ENCODE results near the gene ASCL5.
A peak's percentile ranks its signal among the peaks of the same experiment; 100 is the strongest.

Gene ASCL5

GRCh38 chr1:201134405-201134804 lies 7.4 kb upstream of the ASCL5 start:
- DNase-seq: no peak

- DNase-seq: no peak
These were observed 4.4 kb upstream of the ASCL5 start for GRCh38 chr1:201131398-201131797.

GRCh38 chr1:201128962-201129361 lies 2.0 kb upstream of the ASCL5 start:
- DNase-seq: no peak

- no peak for DNase-seq
These were observed 1.5 kb upstream of the ASCL5 start for GRCh38 chr1:201128476-201128875.

- DNase-seq: no peak
These were observed 921 bp upstream of the ASCL5 start for GRCh38 chr1:201127755-201128455.

DNA sequence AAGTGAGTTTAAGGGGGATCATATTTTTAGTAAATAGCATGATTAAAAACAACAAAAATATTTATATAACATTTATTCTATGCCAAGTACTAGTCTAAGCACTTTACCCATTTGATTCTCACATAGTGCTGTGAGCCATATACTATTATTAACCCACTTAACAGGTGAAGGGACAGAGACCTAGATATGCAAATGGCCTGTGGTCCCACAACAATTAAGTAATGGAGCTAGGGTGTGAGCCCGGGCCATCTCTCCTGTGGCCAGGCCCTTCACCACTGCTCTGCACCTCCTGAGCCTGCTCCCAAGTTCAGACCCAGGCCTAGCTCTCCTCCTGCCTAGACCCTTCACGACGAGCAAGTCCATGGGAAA lies 537 bp downstream of the ASCL5 start:
- no peak for DNase-seq

DNA sequence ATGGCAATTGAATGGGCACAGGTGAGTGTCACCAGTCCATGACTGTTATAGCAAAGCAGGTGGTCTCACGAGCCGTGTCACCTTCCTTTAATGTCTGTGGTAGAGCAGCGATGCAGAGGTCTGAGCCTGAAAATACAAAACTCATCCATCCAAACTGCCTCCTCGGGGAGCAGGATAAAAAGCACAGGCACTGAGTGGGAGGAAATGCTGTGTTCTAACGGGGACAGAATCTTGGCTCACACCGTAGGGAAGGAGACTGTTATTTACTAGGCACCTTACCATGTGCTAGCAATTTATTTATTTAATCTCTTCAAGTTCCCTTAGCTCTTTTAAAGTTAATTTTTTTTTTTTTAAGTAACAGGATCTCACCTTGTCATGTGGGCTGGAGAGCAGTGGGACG lies 1.2 kb downstream of the ASCL5 start:
- DNase-seq: no peak

GRCh38 chr1:201125019-201125418 lies 2.0 kb downstream of the ASCL5 start:
- no peak for DNase-seq

DNA sequence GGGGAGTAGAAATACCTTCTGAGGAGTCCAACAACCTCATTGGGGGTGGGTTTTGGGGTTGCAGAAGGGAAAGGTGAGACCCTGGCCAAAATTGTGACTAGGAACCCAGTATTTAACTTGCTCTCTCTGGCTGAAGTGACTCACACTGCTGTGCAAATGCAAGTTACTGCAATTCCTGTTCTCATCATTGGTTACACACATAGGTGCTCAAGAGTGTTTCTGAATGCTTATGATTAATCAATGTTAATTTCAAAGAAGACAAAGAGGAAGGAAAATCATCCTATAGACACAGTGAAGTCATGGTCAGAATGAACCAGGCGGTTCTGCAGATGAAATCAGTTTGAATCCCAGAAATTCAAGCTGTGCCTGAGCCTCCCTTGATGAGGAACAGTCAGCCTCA lies 3.1 kb downstream of the ASCL5 start:
- no peak for DNase-seq

DNA sequence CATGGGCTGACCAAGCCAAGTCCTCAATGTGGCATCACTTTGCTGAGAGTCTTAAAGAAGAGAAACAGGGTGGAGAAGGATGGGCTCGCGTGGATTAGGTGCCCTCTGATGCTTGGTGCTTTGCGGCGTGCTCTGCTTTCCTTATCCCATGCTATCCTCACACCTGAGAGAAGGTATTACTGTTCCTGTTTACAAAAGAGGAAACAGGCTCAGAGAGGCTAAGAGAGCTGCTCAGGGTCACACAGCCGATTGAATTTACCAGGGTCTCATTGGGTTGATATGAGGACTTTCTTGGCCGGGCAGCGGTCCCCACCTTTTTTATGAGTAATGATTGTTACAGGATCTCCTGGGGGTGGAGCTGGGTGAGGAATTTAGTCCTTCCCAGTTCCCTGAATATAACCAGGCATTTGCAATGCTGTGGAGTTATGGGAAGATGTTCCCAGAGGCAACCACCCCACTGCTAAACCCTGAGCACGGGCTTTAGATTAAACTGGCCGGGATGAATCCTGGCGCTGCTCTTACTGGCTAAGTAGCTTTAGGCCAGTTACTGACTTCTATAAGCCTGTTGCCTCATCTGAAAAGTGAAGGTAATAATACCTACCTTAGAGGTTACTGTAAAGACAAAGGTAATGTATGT lies 4.5 kb downstream of the ASCL5 start:
- DNase-seq: no peak

DNA sequence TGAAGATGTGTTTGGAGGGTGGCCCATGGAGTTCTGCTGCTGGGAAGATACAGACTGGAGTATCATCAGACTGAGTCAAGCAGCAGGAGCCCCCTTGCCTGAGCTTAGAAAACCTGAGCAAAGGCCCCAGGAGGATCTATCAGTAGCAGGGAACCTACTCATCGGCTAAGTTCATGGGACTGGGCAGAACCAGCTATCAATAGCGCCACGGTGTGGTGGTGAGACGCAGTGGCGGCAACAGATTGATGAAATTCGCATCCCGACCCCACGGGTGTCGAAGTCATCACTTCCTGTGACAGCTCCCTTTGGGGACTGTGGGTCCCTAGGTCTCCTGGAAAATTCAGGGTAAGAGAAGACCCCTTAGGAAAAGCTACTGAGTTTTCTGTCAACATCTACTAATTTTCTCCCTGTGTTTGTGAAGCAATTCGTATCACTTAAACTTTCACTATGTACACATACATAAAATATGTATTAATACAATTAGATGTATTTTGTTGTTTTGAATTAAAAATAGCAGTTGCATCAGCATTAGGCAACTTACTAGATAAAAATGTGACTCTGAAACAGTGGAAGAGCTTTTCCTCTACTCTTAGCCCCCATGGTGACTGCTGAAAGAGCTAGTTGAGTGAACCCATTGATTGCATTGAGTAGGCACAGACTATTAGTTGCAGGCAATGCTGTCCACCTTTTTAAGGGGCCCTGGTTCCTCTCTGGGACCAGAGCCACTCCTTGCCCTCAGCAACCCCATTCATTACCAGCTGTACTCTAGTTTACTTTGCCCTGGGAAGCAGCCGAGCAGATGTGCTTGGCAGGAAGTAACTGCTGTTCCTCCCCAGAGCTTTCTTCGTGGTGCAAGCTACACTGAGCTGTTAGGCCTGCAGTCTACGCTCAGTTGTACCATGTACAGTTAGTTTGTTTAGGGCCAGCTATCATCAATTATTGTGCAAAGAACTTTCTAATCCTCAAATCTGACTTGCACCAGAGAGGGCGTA lies 7.5 kb downstream of the ASCL5 start:
- peak; percentile 15 for DNase-seq

- no peak for DNase-seq
These were observed 10.9 kb downstream of the ASCL5 start for GRCh38 chr1:201116091-201116490.

DNA sequence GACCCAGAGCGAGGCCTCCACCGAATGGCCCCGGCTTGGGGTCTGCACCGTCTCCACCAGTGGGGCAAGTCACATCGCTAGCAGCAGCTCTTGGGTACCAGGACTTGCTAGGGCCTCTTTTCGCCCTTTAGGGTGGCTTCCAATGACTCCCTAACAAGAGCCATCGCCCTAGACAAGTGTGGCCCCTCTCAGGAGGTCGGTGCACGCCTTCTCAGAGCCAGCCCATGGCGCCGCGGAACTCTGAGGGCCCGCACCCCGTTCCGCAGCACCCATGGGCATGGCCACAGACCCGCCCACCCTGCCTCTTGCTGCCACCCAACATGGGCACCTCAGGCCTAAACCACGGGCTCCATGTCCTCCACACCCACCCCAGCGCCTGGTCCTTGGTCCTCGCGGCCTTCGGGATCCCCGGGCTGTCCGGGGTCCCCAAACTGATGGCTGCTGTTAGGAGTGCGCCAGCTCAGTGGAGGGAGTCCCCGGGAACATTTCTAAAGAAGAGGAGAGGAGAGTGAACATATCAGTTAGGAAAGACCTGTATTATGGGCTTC lies 11.5 kb downstream of the ASCL5 start:
- no peak for DNase-seq

GRCh38 chr1:201114245-201115131 lies 12.5 kb downstream of the ASCL5 start:
- peak; percentile 87 for DNase-seq

DNA sequence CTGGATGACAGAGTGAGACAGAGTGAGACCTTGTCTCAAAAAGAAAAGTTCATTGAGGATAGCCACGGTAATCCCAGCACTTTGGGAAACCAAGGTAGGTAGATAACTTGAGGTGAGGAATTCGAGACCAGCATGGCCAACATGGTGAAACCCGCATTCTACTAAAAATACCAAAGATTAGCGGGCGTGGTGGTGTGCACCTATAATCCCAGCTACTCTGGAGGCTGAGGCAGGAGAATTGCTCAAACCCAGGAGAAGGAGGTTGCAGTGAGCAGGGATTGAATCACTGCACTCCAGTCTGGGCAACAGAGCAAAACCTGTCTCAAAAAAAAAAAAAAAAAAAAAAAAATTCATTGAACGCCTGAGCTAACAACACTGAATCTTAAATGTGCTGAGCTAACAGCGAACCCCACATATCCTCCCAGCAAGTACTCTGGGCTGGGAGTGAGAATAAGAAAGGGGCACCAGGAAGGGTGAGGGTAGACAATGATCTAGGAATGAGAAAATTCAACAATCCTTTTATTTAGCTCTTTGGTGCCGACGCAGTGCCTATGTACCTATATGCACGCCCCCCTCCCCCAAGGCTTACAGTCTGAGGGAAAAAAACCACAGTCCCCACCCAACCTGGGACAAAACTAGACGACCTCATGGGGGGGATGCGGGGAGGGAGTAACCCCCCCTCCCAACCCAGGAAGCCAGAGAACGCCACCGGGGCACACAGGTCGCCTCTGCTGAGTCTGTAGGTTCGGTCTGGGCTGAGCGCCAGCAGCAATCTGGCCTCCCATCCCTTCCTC lies 13.3 kb downstream of the ASCL5 start:
- no peak for DNase-seq

- DNase-seq: no peak
These were observed 14.1 kb downstream of the ASCL5 start for GRCh38 chr1:201112926-201113325.

- no peak for DNase-seq
These were observed 14.7 kb downstream of the ASCL5 start, which contains the start of gene CACNA1S for GRCh38 chr1:201112173-201112731. Gene CACNA1S, minus strand, starts transcription at chr1:201112426. Its CDS starts 87 bp downstream, at chr1:201112339.

DNA sequence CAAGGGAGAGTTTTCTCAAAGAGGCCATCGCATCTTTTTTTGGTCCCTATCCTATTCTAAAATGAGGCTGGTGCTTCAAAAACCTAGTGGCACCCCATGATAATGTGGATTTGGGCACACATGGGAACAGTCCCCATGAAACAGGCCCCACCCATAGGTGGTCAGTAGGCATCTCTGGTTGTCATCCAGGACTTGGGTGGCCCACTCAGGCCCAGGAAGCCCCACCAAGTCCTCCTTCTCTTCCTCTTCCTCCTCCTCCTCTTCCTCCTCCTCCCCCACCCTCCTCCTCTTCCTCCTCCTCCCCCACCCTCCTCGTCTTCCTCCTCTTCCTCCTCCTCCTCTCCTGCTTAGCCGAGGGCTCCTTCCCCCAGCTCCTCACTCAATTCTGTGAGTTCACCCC lies 15.3 kb downstream of the ASCL5 start:
- no peak for DNase-seq

DNA sequence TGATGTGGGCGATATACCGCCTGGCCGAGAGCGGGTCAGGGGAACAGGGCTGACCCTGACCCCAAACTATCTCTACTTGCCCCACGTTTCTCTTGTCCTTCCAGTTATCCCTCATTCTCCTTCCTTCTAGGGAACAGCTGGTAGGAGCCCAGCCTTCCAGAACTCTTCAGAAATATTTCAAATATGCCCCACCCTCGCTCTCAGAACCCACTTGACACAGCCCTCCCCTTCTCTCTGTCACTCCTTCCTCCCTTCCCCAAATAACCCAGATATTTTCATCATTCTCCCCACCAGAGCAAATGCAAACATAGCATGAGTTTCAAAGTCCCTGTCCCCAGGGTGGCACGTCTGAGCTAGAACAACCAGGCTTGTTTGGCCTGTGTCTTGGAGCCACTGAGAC lies 15.8 kb downstream of the ASCL5 start:
- no peak for DNase-seq

GRCh38 chr1:201110616-201111015 lies 16.4 kb downstream of the ASCL5 start:
- no peak for DNase-seq

GRCh38 chr1:201110138-201110537 lies 16.8 kb downstream of the ASCL5 start:
- DNase-seq: no peak

Measured in NCI-H226 (cell line).